Progenitor cell of endocrine pancreas (in vitro differentiated cells): ENCODE data around the gene SLC1A7. TPM values are rescaled to one million over a fixed set of nuclear protein-coding genes. Genes with fewer than 3 reads are reported as not detected.

Experiments
- DNase-seq: peaks from one replicate; pipeline ENCODE4 v3.0.0; 2021; ENCODE audit warnings: low spot score; ENCODE audit not compliant: unreplicated experiment
- H3K27ac Mint-ChIP-seq: 2 replicates; pipeline ENCODE4 v1.8.0; 2021; ENCODE audit warnings: mild to moderate bottlenecking, moderate library complexity, mixed read lengths
- H3K27me3 Mint-ChIP-seq: 2 replicates; pipeline ENCODE4 v1.8.0; 2021; ENCODE audit warnings: mixed read lengths
- H3K36me3 Mint-ChIP-seq: 2 replicates; pipeline ENCODE4 v1.8.0; 2022; ENCODE audit warnings: mixed read lengths; ENCODE audit not compliant: insufficient read depth
- H3K4me1 Mint-ChIP-seq: 2 replicates; pipeline ENCODE4 v1.8.0; 2021; ENCODE audit warnings: low read depth, mixed read lengths
- H3K4me3 Mint-ChIP-seq: 2 replicates; pipeline ENCODE4 v1.8.0; 2021; ENCODE audit warnings: low read depth, mild to moderate bottlenecking, moderate library complexity, mixed read lengths
- H3K9me3 Mint-ChIP-seq: 2 replicates; pipeline ENCODE4 v1.8.0; 2021; ENCODE audit warnings: low read depth, mixed read lengths
- CTCF ChIP-seq: fragments of 200-600 bp; sonication (generic); IDR thresholded peaks from one replicate; pipeline ENCODE4 v1.5.0; 2021; ENCODE audit warnings: antibody characterized with exemption, mild to moderate bottlenecking; ENCODE audit not compliant: unreplicated experiment
- total RNA-seq: library from RNA; stranded (reverse); gene quantifications from 2 replicates; pipeline ENCODE4 v1.2.1, GENCODE V29; 2021

Gene SLC1A7
- total RNA-seq, 1 donor from 2014 or later: not detected

GRCh38 chr1:53093451-53093754 is 49.0 kb downstream of the SLC1A7 start:
- no peak for DNase-seq
- Mint-ChIP-seq H3K4me1 (peaks cover 3% of the 10 kb centered on the region), H3K4me3 (no peak overlapping the region), H3K36me3 (no peaks in the 10 kb centered on the region), H3K9me3 (no peaks in the 10 kb centered on the region), H3K27me3 (peaks cover 25% of the 10 kb centered on the region), H3K27ac (no peak overlapping the region)
- no peak for TF ChIP-seq CTCF

GRCh38 chr1:53092659-53093450 is 49.6 kb downstream of the SLC1A7 start:
- no peak overlapping the region for H3K27ac Mint-ChIP-seq
- no peaks in the 10 kb centered on the region for H3K9me3 Mint-ChIP-seq
- no peaks in the 10 kb centered on the region for H3K36me3 Mint-ChIP-seq
- no peak overlapping the region for H3K4me3 Mint-ChIP-seq
- DNase-seq: no peak
- no peak for TF ChIP-seq CTCF
- H3K27me3 Mint-ChIP-seq: peaks cover 30% of the 10 kb centered on the region
- H3K4me1 Mint-ChIP-seq: peaks cover 3% of the 10 kb centered on the region

GRCh38 chr1:53091841-53092645 is 50.4 kb downstream of the SLC1A7 start:
- no peak for DNase-seq
- H3K4me3 Mint-ChIP-seq: no peak overlapping the region
- no peaks in the 10 kb centered on the region for H3K9me3 Mint-ChIP-seq
- no peaks in the 10 kb centered on the region for H3K36me3 Mint-ChIP-seq
- no peak overlapping the region for H3K27ac Mint-ChIP-seq
- H3K27me3 Mint-ChIP-seq: peaks cover 34% of the 10 kb centered on the region
- peaks cover 3% of the 10 kb centered on the region for H3K4me1 Mint-ChIP-seq
- TF ChIP-seq CTCF: no peak

GRCh38 chr1:53090227-53091147 is 52.0 kb downstream of the SLC1A7 start:
- H3K9me3 Mint-ChIP-seq: no peaks in the 10 kb centered on the region
- peaks cover 45% of the 10 kb centered on the region for H3K27me3 Mint-ChIP-seq
- H3K4me1 Mint-ChIP-seq: peaks cover 3% of the 10 kb centered on the region
- no peaks in the 10 kb centered on the region for H3K36me3 Mint-ChIP-seq
- TF ChIP-seq CTCF: no peak
- no peak for DNase-seq
- no peak overlapping the region for H3K4me3 Mint-ChIP-seq
- no peak overlapping the region for H3K27ac Mint-ChIP-seq
